D721Med (cell line): ENCODE data around the gene KCP.

Experiments used
- DNase-seq: peaks from one replicate; pipeline ENCODE4 v3.0.0; 2011; ENCODE audit warnings: low spot score; ENCODE audit not compliant: insufficient read length
- FAIRE-seq: peaks from 2 replicates; lab custom pipeline; 2011; peaks lifted over from hg19 to GRCh38; lab: Jason Lieb, UNC
- CTCF ChIP-seq: IDR thresholded peaks from 2 replicates; pipeline ENCODE4 v1.5.1; 2012; ENCODE audit warnings: mild to moderate bottlenecking, control low read depth; ENCODE audit not compliant: insufficient read depth; ENCODE audit errors: missing control alignments

KCP gene

GRCh38 chr7:128941946-128942526 is 31.5 kb upstream of the KCP start:
- no peak for TF ChIP-seq CTCF
- FAIRE-seq (no peak), DNase-seq (no peak)

- DNase-seq (no peak), FAIRE-seq (no peak)
- no peak for TF ChIP-seq CTCF
Observed at GRCh38 chr7:128941323-128941890, 30.9 kb upstream of the KCP start.

DNA sequence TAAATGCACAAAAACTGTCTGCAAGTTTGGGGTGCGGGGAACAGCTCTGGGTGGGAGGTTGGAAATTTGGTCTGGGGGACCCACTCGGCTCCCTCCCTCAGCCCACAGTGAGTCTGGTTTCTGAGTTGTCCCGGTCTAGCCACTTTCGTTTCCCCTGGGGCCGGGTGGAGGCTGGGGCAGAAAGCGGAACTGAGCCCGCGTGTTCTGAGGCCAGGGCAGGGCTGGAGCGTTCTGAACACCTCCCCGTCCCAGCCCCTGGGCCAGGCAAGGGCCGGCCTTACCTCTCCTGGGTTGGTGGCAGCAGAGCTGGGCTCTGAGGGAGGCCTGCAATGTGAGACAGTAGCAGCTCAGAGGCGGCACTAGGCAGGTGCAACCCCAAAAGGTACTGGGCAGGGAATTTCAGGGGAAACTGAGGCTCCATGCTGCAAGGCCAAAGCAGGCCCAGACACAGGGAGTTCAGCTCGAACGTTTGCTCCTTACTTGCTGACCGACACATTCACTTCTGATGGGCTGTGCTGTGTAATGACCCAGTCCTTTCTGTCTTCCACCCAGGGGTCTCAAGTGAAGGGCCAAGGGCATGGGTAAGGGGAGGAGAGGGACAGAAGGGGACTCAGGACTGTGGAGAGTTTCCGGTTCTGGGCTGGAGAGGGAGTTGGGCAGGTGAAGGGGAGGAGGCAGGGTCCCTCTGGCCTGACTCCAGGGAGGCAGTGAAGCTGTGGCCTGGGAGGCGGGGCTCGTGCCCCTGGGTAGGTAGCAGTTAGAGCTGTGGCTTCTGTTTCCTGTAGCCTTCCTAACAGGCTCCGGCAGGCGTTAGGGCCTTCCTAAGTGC is 30.2 kb upstream of the KCP start:
- DNase-seq, result no peak
- no peak for FAIRE-seq
- TF ChIP-seq CTCF, result no peak

DNA sequence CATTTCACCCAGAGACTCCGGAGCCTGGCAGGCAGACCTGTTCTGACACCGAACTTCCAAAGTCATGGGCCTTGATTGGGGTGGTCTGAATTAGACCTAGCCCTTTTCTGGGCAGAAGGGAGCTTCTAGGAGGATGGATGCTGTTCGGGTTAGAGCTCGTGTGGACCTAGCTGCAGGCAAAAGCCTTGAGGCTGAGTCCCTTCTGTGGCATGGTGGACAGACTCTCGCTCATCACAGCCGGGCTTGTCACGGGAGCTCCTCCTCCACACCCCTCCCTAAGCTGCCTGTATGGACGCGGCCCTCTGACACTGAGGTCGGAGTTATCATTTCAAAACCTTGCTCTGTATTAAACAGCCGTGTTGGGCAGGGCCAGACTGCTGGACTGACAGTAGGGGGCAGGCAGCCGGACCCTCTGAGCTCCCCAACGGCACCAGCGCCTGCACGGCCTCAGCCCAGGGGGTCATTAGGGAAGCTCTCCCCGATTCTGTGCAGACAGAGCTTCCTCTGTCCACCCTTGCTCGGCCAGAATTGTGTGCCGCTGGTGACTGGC is 29.4 kb upstream of the KCP start:
- FAIRE-seq (no peak), DNase-seq (no peak)
- TF ChIP-seq CTCF, result no peak

DNA sequence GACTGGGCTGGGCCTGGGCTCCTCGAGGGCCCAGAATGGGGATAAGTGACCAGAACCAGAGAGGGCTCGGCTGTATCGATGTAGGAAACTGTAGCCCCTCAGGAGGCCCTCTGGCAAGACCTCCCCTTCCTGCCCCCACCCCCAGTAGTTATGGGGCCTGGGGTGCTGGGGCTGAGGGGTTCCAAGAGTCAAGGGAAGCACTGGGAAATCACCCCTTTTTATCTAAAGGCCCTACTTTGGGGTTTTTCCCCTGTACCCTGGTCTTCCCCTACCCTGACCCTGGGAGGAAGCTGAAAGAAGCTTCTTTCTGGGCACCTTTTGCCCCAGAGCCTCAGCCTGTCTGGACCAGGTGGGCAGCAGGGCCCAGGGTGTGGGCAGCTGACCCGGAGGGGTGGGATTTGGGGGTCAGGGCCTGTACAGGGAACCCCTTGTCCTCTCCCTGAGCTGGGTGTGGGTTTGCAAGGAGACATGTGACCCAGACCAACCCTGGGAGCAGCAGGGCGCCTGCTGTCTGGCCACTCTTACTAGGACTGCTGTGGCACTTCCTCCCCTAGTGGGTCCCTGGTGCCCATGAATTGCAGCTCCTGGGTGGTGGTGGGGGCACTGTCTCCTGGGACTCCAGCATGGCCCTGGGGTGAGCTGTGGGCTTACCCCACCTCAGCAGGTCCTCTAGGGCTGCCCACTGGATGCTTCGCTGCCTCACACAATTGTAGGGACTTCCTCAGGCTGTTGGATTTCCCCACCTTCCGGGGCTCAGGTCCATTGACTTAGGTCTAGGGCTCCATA is 28.8 kb upstream of the KCP start:
- FAIRE-seq (no peak), DNase-seq (no peak)
- TF ChIP-seq CTCF, result no peak

- no peak for DNase-seq
- FAIRE-seq, result no peak
- TF ChIP-seq CTCF, result no peak
Observed at GRCh38 chr7:128938544-128939074, 28.1 kb upstream of the KCP start.
